T-helper 1 cell (primary cell): Measurements from ENCODE around the gene SPG21.

Experiments used
- DNase-seq, 5 donors: peaks; one replicate each; pipeline ENCODE4 v3.0.0-alpha.2; 2012 to 2020

The SPG21 gene

GRCh38 chr15:64991536-64992135 lies 1.9 kb upstream of the SPG21 start:
- DNase-seq = no peak

GRCh38 chr15:64990168-64990470 lies 405 bp upstream of the SPG21 start:
- DNase-seq = no peak

- no peak for DNase-seq
Observed at GRCh38 chr15:64987136-64987535, 2.6 kb downstream of the SPG21 start.

GRCh38 chr15:64985366-64986033 lies 4.2 kb downstream of the SPG21 start:
- no peak for DNase-seq

- DNase-seq = no peak
Observed at GRCh38 chr15:64982472-64982871, 7.2 kb downstream of the SPG21 start.

GRCh38 chr15:64981812-64982431 lies 7.8 kb downstream of the SPG21 start:
- no peak for DNase-seq

GRCh38 chr15:64979252-64979710 lies 10.4 kb downstream of the SPG21 start:
- DNase-seq = no peak

GRCh38 chr15:64975390-64975789 lies 14.3 kb downstream of the SPG21 start:
- no peak for DNase-seq

GRCh38 chr15:64970698-64971097 lies 19.0 kb downstream of the SPG21 start:
- DNase-seq = no peak

GRCh38 chr15:64969401-64969800 lies 20.3 kb downstream of the SPG21 start:
- no peak for DNase-seq

GRCh38 chr15:64961013-64961412 lies 28.7 kb downstream of the SPG21 start:
- no peak for DNase-seq

- DNase-seq = no peak
Observed at GRCh38 chr15:64960153-64960552, 29.6 kb downstream of the SPG21 start.

GRCh38 chr15:64959128-64959527 lies 30.6 kb downstream of the SPG21 start:
- DNase-seq = no peak

- no peak for DNase-seq
Observed at GRCh38 chr15:64954395-64954794, 35.3 kb downstream of the SPG21 start.

GRCh38 chr15:64951777-64952418 lies 37.8 kb downstream of the SPG21 start:
- no peak for DNase-seq

GRCh38 chr15:64950888-64951287 lies 38.8 kb downstream of the SPG21 start:
- DNase-seq = no peak

- no peak for DNase-seq
Observed at GRCh38 chr15:64949383-64950186, 40.1 kb downstream of the SPG21 start.

GRCh38 chr15:64948916-64949315 lies 40.8 kb downstream of the SPG21 start:
- DNase-seq = no peak

GRCh38 chr15:64947211-64947610 lies 42.5 kb downstream of the SPG21 start:
- DNase-seq = no peak

- no peak for DNase-seq
Observed at GRCh38 chr15:64944961-64945360, 44.8 kb downstream of the SPG21 start.

GRCh38 chr15:64943512-64944225 lies 46.0 kb downstream of the SPG21 start:
- no peak for DNase-seq

- no peak for DNase-seq
Observed at GRCh38 chr15:64942356-64942755, 47.4 kb downstream of the SPG21 start.
